Measurements from ENCODE around the gene REG1A.

Gene REG1A

GRCh38 chr2:79129804-79130203, 9.5 kb downstream of the REG1A start:
- no peak overlapping the region for H3K4me3 ChIP-seq (ENCODE audit: low read depth, low read length)
- DNase-seq (ENCODE audit: low read depth) = no peak
- TF ChIP-seq POLR2A (IDR thresholded peaks at IDR 0.05; ENCODE audit: extremely low read depth, insufficient read length) (no peak), CTCF (IDR thresholded peaks at IDR 0.05; ENCODE audit: low read depth, low read length) (no peak), MAX (IDR thresholded peaks at IDR 0.05; ENCODE audit: low read depth, low read length) (no peak), MYC (IDR thresholded peaks at IDR 0.05; ENCODE audit: low read depth, low read length) (no peak)

GRCh38 chr2:79131687-79132086, 11.4 kb downstream of the REG1A start:
- DNase-seq (ENCODE audit: low read depth) = no peak

GRCh38 chr2:79138385-79138784, 18.1 kb downstream of the REG1A start:
- TF ChIP-seq POLR2A (IDR thresholded peaks at IDR 0.05; ENCODE audit: extremely low read depth, insufficient read length) (no peak), MYC (IDR thresholded peaks at IDR 0.05; ENCODE audit: low read depth, low read length) (no peak), MAX (IDR thresholded peaks at IDR 0.05; ENCODE audit: low read depth, low read length) (no peak), CTCF (IDR thresholded peaks at IDR 0.05; ENCODE audit: low read depth, low read length) (no peak)
- H3K4me3 ChIP-seq (ENCODE audit: low read depth, low read length) = no peak overlapping the region
- DNase-seq (ENCODE audit: low read depth) = no peak

More at GRCh38 chr2:79131687-79132086, 11.4 kb downstream of the REG1A start:
- TF ChIP-seq MYC (IDR thresholded peaks at IDR 0.05; ENCODE audit: low read depth, low read length) (no peak), MAX (IDR thresholded peaks at IDR 0.05; ENCODE audit: low read depth, low read length) (no peak), POLR2A (IDR thresholded peaks at IDR 0.05; ENCODE audit: extremely low read depth, insufficient read length) (no peak), CTCF (IDR thresholded peaks at IDR 0.05; ENCODE audit: low read depth, low read length) (no peak)
- H3K4me3 ChIP-seq (ENCODE audit: low read depth, low read length) = no peak overlapping the region

DNA sequence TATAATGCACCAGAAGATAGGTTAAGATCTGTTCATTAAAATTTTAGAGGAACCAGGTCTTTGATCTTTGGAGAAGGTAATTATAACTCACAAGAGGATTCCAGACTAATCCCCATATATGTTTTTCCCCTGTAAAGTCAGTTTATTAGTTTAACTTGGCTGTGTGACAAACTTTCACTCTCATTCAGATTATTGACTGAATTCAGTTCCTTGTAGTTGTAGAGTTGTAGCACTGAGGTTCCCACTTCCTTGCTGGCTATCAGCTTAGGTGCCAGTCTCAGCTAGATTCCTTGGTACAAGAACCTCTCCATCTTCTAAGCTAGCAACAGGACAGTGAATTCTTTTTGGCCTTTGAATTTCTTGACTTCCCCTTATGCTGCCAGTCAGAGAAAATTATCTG, 19.1 kb downstream of the REG1A start:
- DNase-seq (ENCODE audit: low read depth) = no peak
- TF ChIP-seq MAX (IDR thresholded peaks at IDR 0.05; ENCODE audit: low read depth, low read length) (no peak), MYC (IDR thresholded peaks at IDR 0.05; ENCODE audit: low read depth, low read length) (no peak), POLR2A (IDR thresholded peaks at IDR 0.05; ENCODE audit: extremely low read depth, insufficient read length) (no peak), CTCF (IDR thresholded peaks at IDR 0.05; ENCODE audit: low read depth, low read length) (no peak)
- no peak overlapping the region for H3K4me3 ChIP-seq (ENCODE audit: low read depth, low read length)

GRCh38 chr2:79155826-79156476, 35.7 kb downstream of the REG1A start:
- TF ChIP-seq CTCF (IDR thresholded peaks at IDR 0.05; ENCODE audit: low read depth, low read length) (no peak), MYC (IDR thresholded peaks at IDR 0.05; ENCODE audit: low read depth, low read length) (no peak), POLR2A (IDR thresholded peaks at IDR 0.05; ENCODE audit: extremely low read depth, insufficient read length) (no peak), MAX (IDR thresholded peaks at IDR 0.05; ENCODE audit: low read depth, low read length) (no peak)
- H3K4me3 ChIP-seq (ENCODE audit: low read depth, low read length) = no peak overlapping the region
- no peak for DNase-seq (ENCODE audit: low read depth)
